GM21423 (cell line): ENCODE data around the gene FBXL5.

Experiments used
- ATAC-seq: cut with Tn5 transposase; IDR thresholded peaks from one replicate; pipeline ENCODE4 v1.9.1; 2021; ENCODE audit warnings: mild to moderate bottlenecking, moderate library complexity; ENCODE audit not compliant: unreplicated experiment

FBXL5 gene

GRCh38 chr4:15655223-15656037, at the start of gene FBXL5:
Gene FBXL5 (minus strand): TSS chr4:15655357. CDS start chr4:15655287, 70 bp downstream.
- ATAC-seq: peak; percentile 69

DNA sequence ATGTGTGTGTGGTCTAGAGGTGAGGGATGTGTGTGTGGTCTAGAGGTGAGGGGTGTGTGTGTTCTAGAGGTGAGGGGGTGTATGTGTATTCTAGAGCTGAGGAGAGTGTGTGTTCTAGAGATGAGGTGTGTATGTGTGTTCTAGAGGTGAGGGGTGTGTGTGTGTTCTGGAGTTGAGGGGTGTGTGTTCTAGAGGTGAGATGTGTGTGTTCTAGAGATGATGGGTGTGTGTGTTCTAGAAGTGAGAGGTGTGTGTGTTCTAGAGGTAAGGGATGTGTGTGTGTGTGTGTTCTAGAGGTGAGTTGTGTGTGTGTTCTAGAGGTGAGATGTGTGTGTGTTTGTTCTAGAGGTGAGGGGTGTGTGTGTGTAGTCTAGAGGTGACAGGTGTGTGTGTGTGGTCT, 49.0 kb upstream of the FBXL5 start:
- no peak for ATAC-seq

DNA sequence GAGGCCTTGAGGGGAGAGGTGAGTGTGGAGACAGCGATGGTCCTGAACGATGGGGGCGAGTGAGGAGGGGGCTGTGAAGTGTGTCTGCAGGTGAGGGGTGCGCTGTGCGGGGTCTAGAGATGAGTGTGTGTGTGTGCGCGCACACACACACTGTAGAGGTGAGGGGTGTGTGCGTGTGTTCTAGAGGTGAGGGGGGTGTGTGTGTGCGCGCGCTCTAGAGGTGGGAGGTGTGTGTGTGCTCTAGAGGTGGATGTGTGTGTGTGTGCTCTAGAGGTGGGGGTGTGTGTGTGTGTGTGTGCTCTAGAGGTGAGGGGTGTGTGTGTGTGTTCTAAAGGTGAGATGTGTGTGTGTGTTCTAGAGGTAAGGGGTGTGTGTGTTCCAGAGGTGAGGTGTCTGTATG, 48.3 kb upstream of the FBXL5 start:
- ATAC-seq: no peak

DNA sequence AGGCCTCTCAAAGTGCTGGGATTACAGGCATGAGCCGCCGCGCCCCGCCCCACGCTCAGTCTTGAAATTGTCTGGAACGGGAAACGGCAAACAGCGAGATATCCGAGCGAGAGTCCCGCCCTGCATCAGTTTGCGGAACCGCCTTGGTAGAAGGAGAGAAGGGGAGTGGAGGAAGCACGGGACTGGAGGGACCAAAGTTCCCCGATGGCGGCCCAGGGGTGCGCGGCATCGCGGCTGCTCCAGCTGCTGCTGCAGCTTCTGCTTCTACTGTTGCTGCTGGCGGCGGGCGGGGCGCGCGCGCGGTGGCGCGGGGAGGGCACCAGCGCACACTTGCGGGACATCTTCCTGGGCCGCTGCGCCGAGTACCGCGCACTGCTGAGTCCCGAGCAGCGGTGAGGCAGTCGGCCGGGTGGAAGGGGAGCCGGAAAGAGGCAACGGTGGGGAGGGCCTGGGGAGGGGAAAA, 47.8 kb upstream of the FBXL5 start, which contains the start of gene BST1:
Gene BST1, plus strand, starts transcription at position 125 of the 463 bp plus-strand sequence. Its CDS starts 80 bp downstream, at position 205.
- peak; percentile 68 for ATAC-seq

DNA sequence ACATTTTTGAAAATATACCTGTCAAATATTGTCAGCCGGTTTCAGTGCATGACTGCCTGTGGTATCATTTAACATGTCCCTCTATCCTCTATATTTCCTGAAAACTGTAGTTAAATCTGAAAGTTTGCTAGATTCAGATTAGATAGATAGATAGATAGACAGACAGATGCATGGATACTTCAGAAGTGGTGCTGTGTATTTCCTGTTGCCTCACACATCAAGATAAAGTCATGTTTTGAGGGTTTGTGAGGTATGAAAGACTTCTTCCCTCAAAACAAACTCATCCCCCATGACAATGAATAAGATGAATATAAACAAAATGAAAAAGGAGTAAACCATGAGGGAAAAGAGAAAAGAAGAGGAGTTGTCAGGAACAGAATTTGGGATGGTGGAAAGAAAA, 41.7 kb upstream of the FBXL5 start:
- ATAC-seq: no peak

GRCh38 chr4:15695729-15696128, 40.6 kb upstream of the FBXL5 start:
- no peak for ATAC-seq

DNA sequence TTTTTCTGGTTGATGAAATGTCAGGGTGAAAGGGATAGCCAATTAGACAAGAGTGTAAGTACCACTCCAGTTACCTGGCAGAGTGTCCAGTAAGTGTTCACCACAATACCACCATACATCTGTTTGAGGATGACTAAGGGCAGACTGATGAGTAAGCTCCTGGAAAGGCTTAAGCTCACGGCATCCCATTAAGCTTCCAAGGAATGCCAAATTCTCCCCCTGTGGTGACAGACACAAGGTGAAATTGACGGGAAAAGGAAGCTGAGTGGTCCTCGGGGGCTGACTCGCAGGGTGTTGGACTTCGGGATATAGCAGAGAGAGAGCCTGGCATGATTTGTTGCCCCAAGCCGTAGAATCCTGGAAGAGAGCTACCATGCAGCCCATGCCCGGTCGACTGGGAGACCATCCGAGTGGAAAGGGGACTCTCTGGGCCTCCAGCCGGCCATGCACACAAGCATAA, 40.1 kb upstream of the FBXL5 start:
- no peak for ATAC-seq

DNA sequence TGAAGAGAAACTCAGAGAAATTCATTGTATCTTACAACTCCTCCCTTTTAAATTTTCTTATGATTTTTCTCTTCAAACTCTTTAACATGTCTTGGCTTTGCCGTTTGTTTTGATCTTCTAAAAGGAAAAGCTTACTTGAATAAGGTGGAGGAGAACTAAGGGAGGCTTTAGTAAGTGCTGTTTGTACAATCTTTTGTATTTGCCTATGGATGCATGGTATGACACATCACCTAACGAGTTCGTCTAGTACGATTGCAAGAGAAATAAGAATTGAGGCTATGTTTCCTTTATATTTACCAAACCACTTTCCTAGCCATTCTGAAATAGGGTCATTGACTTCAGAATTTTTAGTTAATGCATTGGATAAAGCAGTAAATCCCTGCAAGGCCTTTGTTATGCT, 39.3 kb upstream of the FBXL5 start:
- no peak for ATAC-seq

DNA sequence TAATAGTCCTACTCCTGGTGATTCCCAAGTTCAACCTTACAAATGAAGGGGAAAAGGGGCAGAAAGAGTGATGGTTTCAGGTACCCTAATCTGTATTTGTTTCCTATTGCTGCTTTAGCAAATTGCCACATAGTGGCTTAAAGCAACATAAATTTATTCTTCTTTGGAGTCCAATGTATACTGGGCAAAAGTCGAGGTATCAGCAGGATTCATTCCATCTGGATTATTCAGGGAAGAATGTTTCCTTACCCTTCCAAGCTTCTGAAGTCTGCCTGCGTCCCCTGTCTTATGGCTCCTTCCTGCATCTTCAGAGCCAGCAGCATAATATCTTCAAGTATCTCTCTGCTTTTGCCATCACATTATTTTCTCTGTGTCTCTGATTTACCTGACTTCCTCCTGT, 37.4 kb upstream of the FBXL5 start:
- no peak for ATAC-seq

GRCh38 chr4:15691346-15692135, 36.4 kb upstream of the FBXL5 start:
- ATAC-seq: no peak

DNA sequence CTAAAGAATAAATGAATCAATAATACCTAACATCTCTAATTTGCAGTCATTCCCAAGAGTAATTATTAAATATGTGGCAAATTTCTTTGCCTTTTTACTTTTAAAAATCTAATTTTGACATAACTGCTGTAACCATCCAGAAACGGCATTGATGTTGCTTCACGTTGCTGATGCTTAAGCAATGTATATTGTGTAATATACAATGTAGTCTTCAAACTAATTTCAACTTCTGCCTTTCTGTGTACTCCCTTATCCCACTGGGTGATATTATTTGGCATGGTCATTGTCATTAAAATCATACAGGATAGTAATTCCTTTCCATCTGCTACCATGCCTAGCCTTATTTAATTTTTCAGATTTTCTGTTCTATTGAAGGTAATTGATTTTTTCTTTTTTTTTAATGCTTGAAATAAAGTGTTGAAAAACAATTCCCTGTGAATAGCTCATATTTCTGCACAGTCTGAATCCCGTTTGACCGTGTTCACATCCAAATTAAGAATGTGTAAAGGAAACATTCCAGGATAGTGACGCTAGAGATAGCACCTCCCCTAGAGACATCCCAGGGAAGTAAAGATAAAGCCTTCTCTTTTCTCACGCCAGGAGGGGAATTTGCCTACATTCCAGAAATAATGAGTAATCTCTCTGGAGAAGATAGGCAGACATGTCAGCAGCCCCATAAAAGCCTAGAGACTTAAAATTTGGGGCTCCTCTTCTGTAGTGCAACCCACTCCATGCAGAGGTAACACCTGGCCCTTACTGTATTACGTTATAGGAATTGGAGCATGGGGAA, 35.1 kb upstream of the FBXL5 start:
- no peak for ATAC-seq

DNA sequence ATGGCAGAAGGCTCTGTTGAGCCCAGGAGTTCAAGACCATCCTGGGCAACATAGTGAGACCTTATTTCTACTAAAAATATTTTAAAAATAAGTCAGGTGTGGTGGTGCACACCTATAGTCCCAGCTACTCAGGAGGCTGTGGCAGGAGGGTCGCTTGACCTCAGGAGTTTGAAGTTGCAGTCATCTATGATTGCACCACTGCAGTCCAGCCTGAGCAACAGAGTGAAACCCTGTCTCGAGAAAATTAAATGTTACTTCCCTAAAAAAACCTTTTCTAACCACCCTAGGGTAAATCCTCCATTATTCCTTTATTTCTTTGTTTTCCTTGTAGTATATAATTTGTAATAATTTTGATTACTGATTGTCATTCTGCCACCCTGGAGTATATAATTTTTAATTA, 34.4 kb upstream of the FBXL5 start:
- ATAC-seq: no peak

- ATAC-seq: no peak
These were observed 32.9 kb upstream of the FBXL5 start for GRCh38 chr4:15688051-15688450.

DNA sequence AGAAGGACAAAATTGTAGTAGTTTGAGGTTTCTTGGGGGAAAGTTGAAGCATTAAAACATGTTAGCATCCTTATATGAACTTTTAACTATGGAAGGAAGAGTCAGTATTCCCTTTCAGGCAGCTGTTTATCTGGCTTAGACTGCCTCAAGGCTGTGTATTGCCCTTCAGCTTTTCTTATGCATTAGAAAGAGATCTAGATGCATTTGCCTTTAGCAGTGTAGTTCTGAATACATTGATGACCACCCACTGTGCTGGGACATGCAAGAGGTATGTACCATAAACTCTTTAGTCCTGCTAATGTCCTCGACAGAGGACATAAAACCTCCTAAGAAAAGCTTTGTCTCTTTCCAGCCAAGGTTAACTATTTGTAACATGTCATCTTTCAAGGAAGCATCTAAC, 29.3 kb upstream of the FBXL5 start:
- no peak for ATAC-seq

DNA sequence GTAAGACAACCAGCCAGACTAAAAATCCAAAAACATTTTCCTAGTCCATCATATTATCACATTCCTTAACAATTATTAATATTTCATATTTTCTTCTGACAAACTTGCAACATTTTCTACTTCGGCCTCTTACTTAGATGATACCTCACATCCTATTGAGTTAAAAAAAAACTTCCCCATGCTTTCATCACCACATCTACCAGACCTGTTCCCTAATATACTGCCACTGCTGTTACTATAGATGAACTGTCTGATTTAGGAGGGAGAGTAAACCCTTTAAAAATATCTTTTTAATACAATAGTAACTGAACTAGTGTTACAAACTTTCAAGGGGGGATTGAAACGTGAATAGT, 28.0 kb upstream of the FBXL5 start:
- no peak for ATAC-seq

DNA sequence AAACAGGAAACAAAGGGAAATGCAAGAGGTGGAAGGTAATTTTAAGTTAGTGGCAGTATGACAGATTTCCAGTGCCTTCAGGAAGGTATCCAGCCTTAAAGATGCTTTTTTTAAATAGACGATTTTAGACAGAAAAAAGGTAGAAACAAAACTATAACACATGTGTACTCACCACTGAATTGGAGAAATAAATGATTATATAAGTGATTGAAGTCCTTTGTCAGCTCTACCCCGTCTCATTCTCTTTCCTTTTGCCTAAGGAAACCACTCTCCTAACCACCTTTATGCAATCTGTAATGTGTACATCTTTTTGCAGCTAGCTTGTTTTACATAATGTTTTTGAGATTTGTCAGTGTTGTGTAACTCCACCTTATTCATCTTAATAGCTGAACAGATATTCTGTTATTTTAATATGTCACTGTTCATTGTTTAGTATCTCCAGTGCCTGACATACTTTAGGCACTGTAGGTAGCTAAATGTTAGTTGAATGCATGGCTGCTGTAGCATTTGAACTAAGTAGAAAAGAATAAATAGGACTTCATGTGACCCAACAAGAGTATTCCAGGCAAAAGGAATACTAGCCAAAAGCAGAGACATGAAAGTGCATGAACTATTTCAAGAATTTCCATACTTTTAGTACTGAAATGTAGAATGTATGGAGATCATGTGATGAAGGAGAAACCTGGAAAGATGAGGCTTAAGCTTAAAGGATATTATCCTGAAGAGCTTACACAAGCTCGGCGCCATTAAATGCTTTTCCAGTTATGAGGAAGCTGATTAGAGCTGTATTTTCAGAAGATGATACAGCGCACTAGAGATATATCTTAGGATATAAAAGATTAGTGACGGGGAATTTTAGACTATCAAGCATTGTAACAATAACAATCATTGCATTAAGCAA, 27.3 kb upstream of the FBXL5 start:
- ATAC-seq: no peak

- peak; percentile 91 for ATAC-seq
These were observed 26.4 kb upstream of the FBXL5 start, which contains the start of gene FAM200B for GRCh38 chr4:15681372-15682241. Gene FAM200B (plus strand): TSS chr4:15681827. CDS start chr4:15686978, 5,151 bp downstream.

DNA sequence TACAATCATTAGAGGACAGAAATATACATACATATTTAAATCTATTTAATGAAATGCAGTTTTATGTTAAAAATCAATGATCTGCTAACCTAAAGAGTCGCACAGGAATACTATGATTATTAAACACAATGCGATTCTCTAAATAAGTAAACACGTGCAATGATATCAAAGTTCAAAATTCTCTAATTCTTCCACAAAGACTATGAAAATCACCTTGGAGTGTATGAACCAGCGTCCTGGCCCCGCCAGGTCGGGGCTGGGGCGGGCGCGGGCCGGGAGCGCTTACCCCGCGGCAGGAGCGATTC, 25.9 kb upstream of the FBXL5 start:
- no peak for ATAC-seq

DNA sequence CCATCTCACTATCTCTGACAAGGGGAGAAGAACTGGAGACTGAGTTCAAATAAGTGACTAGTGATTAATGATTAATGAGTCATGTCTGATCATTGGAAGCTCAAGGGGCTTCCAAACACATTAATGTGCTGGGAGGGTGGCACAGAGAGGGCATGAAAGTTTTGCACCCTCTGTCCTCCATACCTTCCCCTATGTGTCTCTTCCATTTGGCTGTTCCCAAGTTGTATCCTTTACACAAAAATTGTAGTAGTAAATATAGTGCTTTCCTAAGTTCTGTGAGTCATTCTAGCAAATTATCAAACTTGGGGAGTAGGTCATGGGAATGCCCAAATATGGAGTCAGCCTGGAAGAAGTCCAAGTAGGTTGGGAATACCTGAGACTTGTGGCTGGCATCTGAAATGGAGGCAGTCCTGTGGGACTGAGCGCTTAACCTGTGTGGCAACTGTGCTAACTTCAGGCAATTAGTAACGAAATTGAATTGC, 22.4 kb upstream of the FBXL5 start:
- no peak for ATAC-seq
